Astrocyte (in vitro differentiated cells and primary cell): Measurements from ENCODE around the gene P2RY4.

Source experiments
- EZH2 ChIP-seq: IDR thresholded peaks from 2 replicates; pipeline ENCODE4 v1.6.1; 2012; ENCODE audit warnings: mild to moderate bottlenecking, low read length, inconsistent platforms; ENCODE audit not compliant: insufficient read depth
- TF ChIP-seq, protein P1 (sequence below): IDR thresholded peaks from 2 replicates; pipeline ENCODE4 v1.5.1; 2011; ENCODE audit warnings: low read depth, mild to moderate bottlenecking, inconsistent platforms, low read length, moderate library complexity; ENCODE audit not compliant: insufficient read depth

DNA sequence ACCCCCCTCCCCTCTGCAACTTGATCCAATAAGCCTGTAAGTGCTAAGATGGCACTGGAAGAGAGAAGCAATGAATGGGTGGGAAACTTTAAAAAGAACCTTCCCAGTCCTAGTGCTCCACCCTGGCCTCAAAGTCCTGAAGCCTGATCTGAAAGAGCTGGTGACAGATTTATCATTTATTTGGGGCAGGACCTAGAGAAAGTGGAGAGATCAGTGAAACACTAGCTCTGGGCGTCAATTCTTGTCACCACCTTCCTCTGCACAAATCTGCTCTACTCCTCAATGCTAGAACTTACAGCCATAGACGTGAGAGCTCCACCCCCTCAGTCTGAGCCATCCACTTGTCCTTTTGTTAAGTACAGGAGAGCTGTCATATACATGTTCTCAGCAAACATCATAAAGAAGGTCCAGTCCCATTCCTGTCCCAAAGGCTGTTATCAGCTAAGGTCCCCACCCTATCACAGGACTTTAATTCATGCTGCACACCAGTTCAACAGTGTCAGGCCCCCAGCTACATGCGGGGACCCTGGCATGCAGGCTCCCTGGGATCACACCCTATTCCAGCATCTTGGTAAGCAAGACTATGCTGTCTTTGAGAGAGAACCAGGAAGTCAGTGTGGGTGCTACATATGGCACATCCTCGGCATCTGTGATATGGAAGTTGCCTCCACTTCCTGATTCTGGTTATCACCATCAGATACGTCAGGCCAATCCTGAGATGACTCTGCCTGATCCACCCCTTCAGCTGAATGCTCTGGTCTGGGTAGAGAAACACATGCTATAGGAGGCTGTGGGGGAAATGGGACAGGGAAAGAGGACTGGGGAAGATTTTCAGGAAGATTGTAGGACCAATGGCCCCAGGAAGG lies 2.3 kb downstream of the P2RY4 start:
- TF ChIP-seq, protein P1, sequence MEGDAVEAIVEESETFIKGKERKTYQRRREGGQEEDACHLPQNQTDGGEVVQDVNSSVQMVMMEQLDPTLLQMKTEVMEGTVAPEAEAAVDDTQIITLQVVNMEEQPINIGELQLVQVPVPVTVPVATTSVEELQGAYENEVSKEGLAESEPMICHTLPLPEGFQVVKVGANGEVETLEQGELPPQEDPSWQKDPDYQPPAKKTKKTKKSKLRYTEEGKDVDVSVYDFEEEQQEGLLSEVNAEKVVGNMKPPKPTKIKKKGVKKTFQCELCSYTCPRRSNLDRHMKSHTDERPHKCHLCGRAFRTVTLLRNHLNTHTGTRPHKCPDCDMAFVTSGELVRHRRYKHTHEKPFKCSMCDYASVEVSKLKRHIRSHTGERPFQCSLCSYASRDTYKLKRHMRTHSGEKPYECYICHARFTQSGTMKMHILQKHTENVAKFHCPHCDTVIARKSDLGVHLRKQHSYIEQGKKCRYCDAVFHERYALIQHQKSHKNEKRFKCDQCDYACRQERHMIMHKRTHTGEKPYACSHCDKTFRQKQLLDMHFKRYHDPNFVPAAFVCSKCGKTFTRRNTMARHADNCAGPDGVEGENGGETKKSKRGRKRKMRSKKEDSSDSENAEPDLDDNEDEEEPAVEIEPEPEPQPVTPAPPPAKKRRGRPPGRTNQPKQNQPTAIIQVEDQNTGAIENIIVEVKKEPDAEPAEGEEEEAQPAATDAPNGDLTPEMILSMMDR = no peak
- no peak for TF ChIP-seq EZH2
